ENCODE results near the gene CELA3B.
"Not testable (repeated sequence)": the region's sequence is repeated elsewhere in the genome, so short reads cannot be mapped to it uniquely, and the experiment has no call there.

Gene CELA3B

GRCh38 chr1:21985893-21986292 is 9.1 kb downstream of the CELA3B start:
- H3K36me3 ChIP-seq (ENCODE audit: control insufficient read depth in 2 of 2, insufficient read depth in 1 of 2, low read length in 2 of 2); CTCF ChIA-PET; POLR2A ChIA-PET: not testable (repeated sequence)

DNA sequence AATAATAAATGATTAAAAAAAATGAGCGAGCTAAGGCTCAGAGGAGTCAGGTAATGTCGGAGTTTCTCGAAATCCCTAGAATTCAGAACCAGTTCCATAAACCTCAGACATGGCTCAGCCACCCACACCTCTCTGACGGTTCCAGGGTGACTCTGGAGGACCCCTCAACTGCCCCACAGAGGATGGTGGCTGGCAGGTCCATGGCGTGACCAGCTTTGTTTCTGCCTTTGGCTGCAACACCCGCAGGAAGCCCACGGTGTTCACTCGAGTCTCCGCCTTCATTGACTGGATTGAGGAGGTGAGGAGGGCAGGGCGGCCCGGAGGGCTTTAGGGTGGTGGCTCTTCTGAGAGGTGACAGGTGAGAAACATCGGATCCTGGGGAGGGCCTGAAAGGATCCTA is 9.6 kb downstream of the CELA3B start:
- H3K4me3 ChIP-seq (ENCODE audit: low read depth, low read length); POLR2A ChIA-PET; H3K9me3 ChIP-seq (ENCODE audit: control insufficient read depth, insufficient read depth, low read depth, low read length); CTCF ChIA-PET; H3K36me3 ChIP-seq (ENCODE audit: control insufficient read depth in 2 of 2, insufficient read depth in 1 of 2, low read length in 2 of 2); H3K27ac ChIP-seq (ENCODE audit: extremely low read depth, low read depth, low read length); H3K4me1 ChIP-seq (ENCODE audit: control insufficient read depth, insufficient read depth, low read length): not testable (repeated sequence)

More at GRCh38 chr1:21985893-21986292, 9.1 kb downstream of the CELA3B start:
- not testable (repeated sequence) for H3K27ac ChIP-seq (ENCODE audit: extremely low read depth, low read depth, low read length); H3K4me1 ChIP-seq (ENCODE audit: control insufficient read depth, insufficient read depth, low read length); H3K4me3 ChIP-seq (ENCODE audit: low read depth, low read length); H3K9me3 ChIP-seq (ENCODE audit: control insufficient read depth, insufficient read depth, low read depth, low read length)

GRCh38 chr1:21989672-21990393 is 13.0 kb downstream of the CELA3B start:
- CTCF ChIA-PET; H3K36me3 ChIP-seq (ENCODE audit: control insufficient read depth in 2 of 2, insufficient read depth in 1 of 2, low read length in 2 of 2); H3K4me3 ChIP-seq (ENCODE audit: low read depth, low read length); H3K27ac ChIP-seq (ENCODE audit: extremely low read depth, low read depth, low read length); H3K9me3 ChIP-seq (ENCODE audit: control insufficient read depth, insufficient read depth, low read depth, low read length); POLR2A ChIA-PET; H3K4me1 ChIP-seq (ENCODE audit: control insufficient read depth, insufficient read depth, low read length): not testable (repeated sequence)

DNA sequence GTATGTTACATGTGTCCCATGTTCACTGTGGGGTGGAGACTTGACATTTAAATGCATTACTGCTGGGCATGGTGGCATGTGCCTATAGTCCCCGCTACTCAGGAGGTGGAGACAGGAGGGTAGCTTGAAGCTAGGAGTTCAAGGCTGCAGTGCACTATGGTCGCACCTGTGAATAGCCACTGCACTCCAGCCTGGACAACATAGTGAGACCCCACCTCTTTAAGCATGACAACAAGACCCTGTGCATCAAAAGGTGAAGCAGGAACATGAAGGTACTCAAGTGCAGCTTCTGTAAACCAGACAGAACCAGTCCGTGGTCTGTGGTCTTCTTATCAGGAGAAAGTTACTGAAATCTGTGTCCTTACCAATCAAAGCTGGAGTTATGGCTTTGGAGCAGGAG is 15.4 kb downstream of the CELA3B start:
- ChIA-PET CTCF (interaction anchor here (1.0 kb wide), 1 partner anchor 14 kb away, joined by 4 read pairs; no protein-coding TSS in a partner anchor), POLR2A (interaction anchor here (0.6 kb wide), 1 partner anchor 92 kb away, joined by 5 read pairs; no protein-coding TSS in a partner anchor)
- not testable (repeated sequence) for H3K27ac ChIP-seq (ENCODE audit: extremely low read depth, low read depth, low read length); H3K36me3 ChIP-seq (ENCODE audit: control insufficient read depth in 2 of 2, insufficient read depth in 1 of 2, low read length in 2 of 2); H3K4me1 ChIP-seq (ENCODE audit: control insufficient read depth, insufficient read depth, low read length); H3K4me3 ChIP-seq (ENCODE audit: low read depth, low read length); H3K9me3 ChIP-seq (ENCODE audit: control insufficient read depth, insufficient read depth, low read depth, low read length)

- H3K9me3 ChIP-seq (ENCODE audit: control insufficient read depth, insufficient read depth, low read depth, low read length); POLR2A ChIA-PET; H3K4me1 ChIP-seq (ENCODE audit: control insufficient read depth, insufficient read depth, low read length); H3K4me3 ChIP-seq (ENCODE audit: low read depth, low read length); H3K27ac ChIP-seq (ENCODE audit: extremely low read depth, low read depth, low read length); H3K36me3 ChIP-seq (ENCODE audit: control insufficient read depth in 2 of 2, insufficient read depth in 1 of 2, low read length in 2 of 2): not testable (repeated sequence)
- CTCF ChIA-PET: interaction anchor here (0.6 kb wide), 1 partner anchor 613 kb away, joined by 5 read pairs; no protein-coding TSS in a partner anchor
Observed at GRCh38 chr1:21994716-21995115, 17.9 kb downstream of the CELA3B start.

DNA sequence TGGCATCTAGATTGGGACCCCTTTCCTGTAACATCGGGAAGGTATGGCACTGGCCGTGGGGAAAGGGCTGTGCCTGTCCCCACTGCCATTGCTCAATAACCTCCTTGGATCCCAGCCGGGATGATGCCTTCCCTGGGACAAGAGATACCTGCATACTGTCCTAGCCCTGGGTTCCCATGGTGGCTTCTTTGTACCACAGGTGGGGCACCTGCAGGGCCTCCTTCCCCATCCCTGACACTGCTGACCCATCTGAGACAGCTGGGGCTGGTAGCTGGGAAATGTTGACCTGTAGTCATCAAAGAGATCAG is 19.8 kb downstream of the CELA3B start:
- POLR2A ChIA-PET; H3K27ac ChIP-seq (ENCODE audit: extremely low read depth, low read depth, low read length); H3K9me3 ChIP-seq (ENCODE audit: control insufficient read depth, insufficient read depth, low read depth, low read length); H3K4me1 ChIP-seq (ENCODE audit: control insufficient read depth, insufficient read depth, low read length); H3K36me3 ChIP-seq (ENCODE audit: control insufficient read depth in 2 of 2, insufficient read depth in 1 of 2, low read length in 2 of 2); H3K4me3 ChIP-seq (ENCODE audit: low read depth, low read length); CTCF ChIA-PET: not testable (repeated sequence)

- CTCF ChIA-PET: interaction anchor here (0.6 to 0.7 kb wide), 6 partner anchors 26 to 462 kb away, joined by 3 to 8 read pairs (median 3); no protein-coding TSS in a partner anchor
Observed at GRCh38 chr1:21997891-21998623, 21.2 kb downstream of the CELA3B start.

DNA sequence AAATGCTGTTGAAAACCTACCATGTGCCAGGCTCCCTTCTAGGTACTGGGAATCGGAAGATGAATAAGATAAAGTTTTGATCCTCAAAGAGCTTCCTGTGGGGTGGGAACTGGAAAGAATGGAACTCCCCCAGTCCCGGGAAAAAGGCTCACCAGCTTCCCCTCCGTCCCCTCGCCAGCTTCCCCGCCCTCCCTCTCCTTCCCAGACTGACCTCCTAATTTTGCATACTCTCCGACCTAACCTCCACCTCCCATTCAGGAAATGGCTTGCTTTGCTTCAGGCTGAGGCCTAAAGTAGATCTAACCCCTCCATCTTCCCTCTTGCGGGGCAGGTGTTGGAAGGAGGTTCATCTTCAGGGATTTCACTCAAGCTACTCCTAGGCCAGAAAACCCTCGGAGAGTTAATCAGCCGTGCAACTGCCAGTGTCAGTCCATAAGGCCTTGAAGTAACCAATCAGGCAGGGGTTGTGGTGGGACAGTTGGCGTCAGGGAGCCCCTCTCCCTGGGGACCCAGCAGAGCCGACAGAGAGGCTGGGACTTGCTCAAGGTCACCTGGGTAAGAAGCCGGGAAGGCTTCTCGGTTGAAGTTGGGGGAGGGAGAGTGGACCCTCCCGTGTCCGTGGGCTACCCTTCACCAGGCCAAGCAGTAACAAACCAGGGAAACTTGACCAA is 21.9 kb downstream of the CELA3B start:
- CTCF ChIA-PET: interaction anchor here (0.6 kb wide), 3 partner anchors 25 to 217 kb away, joined by 3 read pairs; no protein-coding TSS in a partner anchor
- POLR2A ChIA-PET; H3K9me3 ChIP-seq (ENCODE audit: control insufficient read depth, insufficient read depth, low read depth, low read length); H3K4me3 ChIP-seq (ENCODE audit: low read depth, low read length); H3K4me1 ChIP-seq (ENCODE audit: control insufficient read depth, insufficient read depth, low read length); H3K27ac ChIP-seq (ENCODE audit: extremely low read depth, low read depth, low read length); H3K36me3 ChIP-seq (ENCODE audit: control insufficient read depth in 2 of 2, insufficient read depth in 1 of 2, low read length in 2 of 2): not testable (repeated sequence)

More at GRCh38 chr1:21997891-21998623, 21.2 kb downstream of the CELA3B start:
- H3K4me1 ChIP-seq (ENCODE audit: control insufficient read depth, insufficient read depth, low read length); POLR2A ChIA-PET; H3K4me3 ChIP-seq (ENCODE audit: low read depth, low read length); H3K36me3 ChIP-seq (ENCODE audit: control insufficient read depth in 2 of 2, insufficient read depth in 1 of 2, low read length in 2 of 2); H3K27ac ChIP-seq (ENCODE audit: extremely low read depth, low read depth, low read length); H3K9me3 ChIP-seq (ENCODE audit: control insufficient read depth, insufficient read depth, low read depth, low read length): not testable (repeated sequence)

GRCh38 chr1:21999645-22000044 is 22.8 kb downstream of the CELA3B start:
- POLR2A ChIA-PET; H3K4me1 ChIP-seq (ENCODE audit: control insufficient read depth, insufficient read depth, low read length); CTCF ChIA-PET; H3K4me3 ChIP-seq (ENCODE audit: low read depth, low read length); H3K9me3 ChIP-seq (ENCODE audit: control insufficient read depth, insufficient read depth, low read depth, low read length); H3K27ac ChIP-seq (ENCODE audit: extremely low read depth, low read depth, low read length); H3K36me3 ChIP-seq (ENCODE audit: control insufficient read depth in 2 of 2, insufficient read depth in 1 of 2, low read length in 2 of 2): not testable (repeated sequence)

All from HEK293 (cell line).